K562 (cell line): ENCODE measurements around the gene TNFSF11. TPM values are rescaled to one million over a fixed set of nuclear protein-coding genes. Genes with fewer than 3 reads are reported as not detected.
"Not testable (repeated sequence)": the region's sequence is repeated elsewhere in the genome, so short reads cannot be mapped to it uniquely, and the experiment has no call there.

Source experiments
- ATAC-seq: fragments of 200-7000 bp; cut with Tn5 transposase; 3 replicates; pipeline ENCODE4 v1.9.1; 2020; ENCODE audit warnings: moderate library complexity
- BruUV-seq: library from RNA; stranded (reverse); fragments of 400-500 nt; replicated peaks from 2 replicates; lab custom pipeline; 2021; lab: Mats Ljungman, UMichigan
- CTCF ChIA-PET: fragments of 300-600 bp; formaldehyde crosslinking; extraction: SDS; loops from one replicate; lab custom pipeline; 2021; ENCODE audit warnings: low intra/inter-chr PET ratio; lab: Yijun Ruan, JAX
- POLR2A ChIA-PET: fragments of 300-600, 350-650 bp; sonication (Branson Sonifier 250); formaldehyde crosslinking; extraction: SDS; loops from one replicate; lab custom pipeline; 2021; ENCODE audit warnings: antibody characterized with exemption, inconsistent platforms; lab: Yijun Ruan, JAX
- DNase-seq, 4 experiments: peaks; one replicate each; pipeline versions ENCODE4 v3.0.0 to v3.0.0-alpha.2; 2011 to 2018; ENCODE audit warnings: low spot score in 3 of 4, mixed read lengths in 3 of 4; ENCODE audit errors: extremely low read depth in 1 of 4
- FAIRE-seq: peaks from 2 replicates; lab custom pipeline; 2011; peaks lifted over from hg19 to GRCh38; lab: Jason Lieb, UNC
- H2AFZ ChIP-seq: 2 replicates; pipeline ENCODE4 v1.6.0; 2011; ENCODE audit warnings: low read depth, low read length, control low read depth, inconsistent platforms
- H3K27ac ChIP-seq: fragments of 200-600 bp; 3 replicates; pipeline ENCODE4 v1.8.0; 2011; ENCODE audit warnings: low read depth, mild to moderate bottlenecking, control low read depth, inconsistent platforms, low read length, moderate library complexity, mixed read lengths; ENCODE audit errors: extremely low read depth
- H3K27me3 ChIP-seq, 2 experiments: fragments of 300-600 bp in 1 of 2; 2 replicates in 1 of 2; 3 replicates in 1 of 2; pipeline versions ENCODE4 v1.6.0 to v1.8.0; 2011; ENCODE audit warnings: inconsistent platforms in 2 of 2, low read length in 2 of 2, mild to moderate bottlenecking in 1 of 2, mixed read lengths in 1 of 2, moderate library complexity in 1 of 2; ENCODE audit not compliant: control insufficient read depth in 2 of 2, insufficient read depth in 2 of 2
- H3K36me3 ChIP-seq: fragments of 300-600 bp; 3 replicates; pipeline ENCODE4 v1.8.0; 2011; ENCODE audit warnings: mild to moderate bottlenecking, low read length, inconsistent platforms; ENCODE audit not compliant: control insufficient read depth, insufficient read depth
- H3K4me1 ChIP-seq, 2 experiments: fragments of 200-600 bp in 1 of 2; replicated peaks in 1 of 2; 2 replicates in 1 of 2; 3 replicates in 1 of 2; pipeline versions ENCODE4 v1.5.1 to v1.8.0; 2011; ENCODE audit warnings: inconsistent platforms in 2 of 2, low read length in 2 of 2, mild to moderate bottlenecking in 1 of 2, mixed read lengths in 1 of 2, moderate library complexity in 1 of 2; ENCODE audit not compliant: control insufficient read depth in 2 of 2, insufficient read depth in 2 of 2
- H3K4me2 ChIP-seq: 2 replicates; pipeline ENCODE4 v1.6.1; 2011; ENCODE audit warnings: low read length, control low read depth, inconsistent platforms, mixed read lengths; ENCODE audit not compliant: insufficient read depth
- H3K4me3 ChIP-seq: fragments of 200-600 bp; sonication (generic), shearing (Covaris generic); 2 replicates; pipeline ENCODE4 v1.5.1; 2016; ENCODE audit warnings: control low read depth, inconsistent platforms
- H3K79me2 ChIP-seq: fragments of 200-600 bp; 3 replicates; pipeline ENCODE4 v1.8.0; 2011; ENCODE audit warnings: low read length, inconsistent platforms; ENCODE audit not compliant: control insufficient read depth, insufficient read depth
- H3K9ac ChIP-seq, 2 experiments: 2 replicates each; pipeline versions ENCODE4 v1.6.0 to v1.6.1; 2011; ENCODE audit warnings: low read depth in 2 of 2, low read length in 2 of 2, control low read depth in 1 of 2, inconsistent platforms in 1 of 2, mild to moderate bottlenecking in 1 of 2, mixed read lengths in 1 of 2; ENCODE audit not compliant: insufficient read depth in 1 of 2
- H3K9me1 ChIP-seq: one replicate; pipeline ENCODE4 v1.6.0; 2011; ENCODE audit warnings: inconsistent platforms, mild to moderate bottlenecking, low read length, moderate library complexity; ENCODE audit not compliant: control insufficient read depth, insufficient read depth
- H3K9me3 ChIP-seq: replicated peaks from 2 replicates; pipeline ENCODE4 v1.5.1; 2011; ENCODE audit warnings: low read depth, low read length, inconsistent platforms; ENCODE audit not compliant: control insufficient read depth, insufficient read depth
- H4K20me1 ChIP-seq: replicated peaks from 2 replicates; pipeline ENCODE4 v1.6.1; 2011; ENCODE audit warnings: low read length, inconsistent platforms, mixed read lengths; ENCODE audit not compliant: control insufficient read depth, insufficient read depth
- BRCA1 ChIP-seq, 2 experiments: fragments of 450-650 bp in 1 of 2; sonication (generic) in 1 of 2; formaldehyde crosslinking in 1 of 2; IDR thresholded peaks; 2 replicates each; pipeline versions ENCODE4 v1.5.0 to v1.6.1; 2017 to 2020; ENCODE audit warnings: mild to moderate bottlenecking in 1 of 2, missing genetic modification reagents in 1 of 2
- ETS2 ChIP-seq: IDR thresholded peaks from 2 replicates; pipeline ENCODE4 v1.6.1; 2016; ENCODE audit warnings: borderline replicate concordance, missing genetic modification characterization, mild to moderate bottlenecking, moderate library complexity, missing compliant biosample characterization; ENCODE audit not compliant: poor library complexity, severe bottlenecking
- KLF13 ChIP-seq: fragments of 450-650 bp; IDR thresholded peaks from 2 replicates; pipeline ENCODE4 v1.6.1; 2016; ENCODE audit warnings: missing genetic modification characterization, low read depth, mild to moderate bottlenecking, missing compliant biosample characterization, moderate library complexity, borderline replicate concordance
- NFXL1 ChIP-seq: fragments of 450-650 bp; formaldehyde crosslinking; IDR thresholded peaks from 2 replicates; pipeline ENCODE4 v1.4.0; 2021; ENCODE audit warnings: mild to moderate bottlenecking
- NFYB ChIP-seq: IDR thresholded peaks from 2 replicates; pipeline ENCODE4 v1.6.1; 2011; ENCODE audit warnings: mild to moderate bottlenecking, moderate library complexity; ENCODE audit not compliant: insufficient read length; ENCODE audit errors: extremely low read depth
- RBM17 ChIP-seq: fragments of 200-400 bp; formaldehyde crosslinking; IDR thresholded peaks from 2 replicates; pipeline ENCODE4 v1.6.1; 2017; ENCODE audit warnings: low read depth, mild to moderate bottlenecking, low read length, borderline replicate concordance
- TCF7 ChIP-seq: sonication (generic); IDR thresholded peaks from 2 replicates; pipeline ENCODE4 v1.6.1; 2016; ENCODE audit warnings: antibody characterized with exemption, borderline replicate concordance
- WGBS: fragments of 100-300 bp; shearing (Covaris generic); methylation state at CpG from one replicate; pipeline ENCODE4 v1.1.6; 2016; ENCODE audit warnings: low coverage, mixed read lengths; ENCODE audit not compliant: insufficient coverage; ENCODE audit errors: missing lambda C conversion rate; 5-methylcytosine and 5-hydroxymethylcytosine counted together
- in situ Hi-C: fragments of 300-500 bp; cut with MboI; formaldehyde crosslinking; loops from 4 replicates; pipeline ENCODE4 v1.15.0; 2018; ENCODE audit warnings: inconsistent platforms, mixed read lengths
- intact Hi-C: fragments of 100-400 bp; cut with micrococcal nuclease; formaldehyde crosslinking; loops from 2 replicates; pipeline ENCODE4 v1.14.2; 2022
- polyA plus RNA-seq, 8 experiments: library from polyadenylated mRNA; depleted of rRNA in 4 of 8; stranded (reverse) in 5 of 8; unstranded in 3 of 8; fragments of >200 nt; fragmentation: Nextera tagmentation in 2 of 8; fragmentation: Illumina TruSeq in 1 of 8; extraction: Ambion mirVana in 2 of 8; extraction: Trizol in 1 of 8; gene quantifications; 2 replicates each; pipeline versions ENCODE4 v1.2.1 to v1.2.3, GENCODE V29; 2011 to 2014; ENCODE audit warnings: inconsistent platforms in 1 of 8, missing spikeins in 1 of 8
- total RNA-seq, 7 experiments: library from RNA; depleted of rRNA in 6 of 7; stranded (reverse); fragments of >200 nt in 6 of 7; fragmentation: Illumina TruSeq in 2 of 7; extraction: Trizol in 2 of 7; gene quantifications; 2 replicates each; pipeline versions ENCODE4 v1.2.1 to v1.2.3, GENCODE V29; 2011 to 2021; ENCODE audit warnings: low replicate concordance in 1 of 7
- TF ChIP-seq, protein P1 (sequence below): fragments of 200-800 bp; sonication (Bioruptor generic); IDR thresholded peaks from 2 replicates; pipeline ENCODE4 v1.6.1; 2017; ENCODE audit warnings: missing genetic modification characterization, missing compliant biosample characterization
- TF ChIP-seq, protein P2 (sequence below), 2 experiments: fragments of 450-650 bp in 1 of 2; IDR thresholded peaks; 2 replicates each; pipeline ENCODE4 v1.6.1; 2011 to 2017; ENCODE audit warnings: low read depth in 2 of 2, antibody characterized with exemption in 1 of 2, borderline replicate concordance in 1 of 2, low read length in 1 of 2, mild to moderate bottlenecking in 1 of 2, mixed read lengths in 1 of 2; ENCODE audit not compliant: control insufficient read depth in 1 of 2

The TNFSF11 gene
- total and polyA plus RNA-seq, 9 of the 15 experiments (the other 6 are each of a cell fraction or from before 2014, with no cell fraction given) = not detected

DNA sequence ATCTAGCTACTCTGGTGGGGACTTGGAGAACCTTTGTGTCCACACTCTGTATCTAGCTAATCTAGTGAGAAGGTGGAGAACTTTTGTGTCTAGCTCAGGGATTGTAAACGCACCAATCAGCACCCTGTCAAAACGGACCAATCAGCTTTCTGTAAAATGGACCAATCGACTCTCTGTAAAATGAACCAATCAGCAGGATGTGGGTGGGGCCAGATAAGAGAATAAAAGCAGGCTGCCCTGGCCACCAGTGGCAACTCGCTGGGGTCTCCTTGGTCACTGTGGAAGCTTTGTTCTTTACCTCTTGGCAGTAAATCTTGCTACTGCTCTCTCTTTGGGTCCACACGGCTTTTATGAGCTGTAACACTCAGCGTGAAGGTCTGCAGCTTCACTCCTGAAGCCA lies 13.6 kb upstream of the TNFSF11 start:
- BruUV-seq, H3K9ac ChIP-seq, H4K20me1 ChIP-seq, H3K27ac ChIP-seq, H3K4me1 ChIP-seq, H3K79me2 ChIP-seq, H3K9me1 ChIP-seq, FAIRE-seq, H3K9me3 ChIP-seq, intact Hi-C loops, H3K4me3 ChIP-seq, CTCF ChIA-PET, in situ Hi-C loops, H3K36me3 ChIP-seq, H3K4me2 ChIP-seq, ATAC-seq, H2AFZ ChIP-seq, H3K27me3 ChIP-seq, DNase-seq: not testable (repeated sequence)
- 0% methylated on average over 4 of the region's 6 CpGs for WGBS
- peak; percentile 54 for TF ChIP-seq NFYB
- POLR2A ChIA-PET = interaction anchor here (0.6 kb wide), 1 partner anchor 572 kb away, joined by 4 read pairs; no protein-coding TSS in a partner anchor

DNA sequence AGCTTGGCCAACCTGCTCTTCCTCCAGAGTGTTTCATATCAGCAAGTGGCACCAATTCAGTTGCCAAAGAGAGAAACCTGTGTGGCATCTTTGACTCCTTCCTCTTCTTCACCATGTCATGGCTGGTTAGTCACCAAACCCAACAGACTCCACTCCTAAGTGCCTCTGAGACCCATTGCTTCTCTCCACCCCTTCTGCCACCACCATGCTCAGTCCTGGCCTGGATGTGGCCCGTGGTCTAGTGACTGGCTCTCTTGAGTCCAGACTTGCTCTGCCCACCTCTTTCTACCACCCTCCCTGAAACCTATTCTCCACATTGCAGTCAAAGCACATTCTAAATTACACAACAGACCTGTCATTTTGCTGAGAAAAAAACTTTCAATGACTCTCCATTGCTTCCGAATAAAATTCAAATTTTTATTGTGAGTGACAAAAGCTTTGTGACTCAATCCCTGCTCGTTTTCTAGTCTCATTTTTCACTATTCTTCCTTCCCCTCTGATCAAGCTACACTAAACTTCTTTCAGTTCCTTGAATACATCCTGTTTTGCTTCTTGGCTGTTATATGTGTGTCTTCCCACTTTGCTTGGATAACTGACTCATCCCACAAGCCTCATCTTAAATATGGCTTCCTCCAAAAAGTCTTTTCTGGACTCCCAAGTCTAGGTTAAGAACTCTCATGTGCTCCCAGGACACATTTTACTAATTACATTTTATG lies 12.0 kb upstream of the TNFSF11 start:
- in situ Hi-C loops = no loop called here
- no peaks in the 10 kb centered on the region for H3K36me3 ChIP-seq
- DNase-seq (no peak), ATAC-seq (no peak), FAIRE-seq (no peak)
- CTCF ChIA-PET = no interaction called here
- no peak overlapping the region for H3K27ac ChIP-seq
- H3K4me2 ChIP-seq = no peak overlapping the region
- H3K27me3 ChIP-seq = no peaks in the 10 kb centered on the region
- no peaks in the 10 kb centered on the region for H3K9me3 ChIP-seq
- H3K4me3 ChIP-seq = no peak overlapping the region
- no peak overlapping the region for H3K9ac ChIP-seq
- intact Hi-C loops = no loop called here
- POLR2A ChIA-PET = no interaction called here
- no peaks in the 10 kb centered on the region for H4K20me1 ChIP-seq
- BruUV-seq = no TSS peak
- no peaks in the 10 kb centered on the region for H3K9me1 ChIP-seq
- no peaks in the 10 kb centered on the region for H3K79me2 ChIP-seq
- no peaks in the 10 kb centered on the region for H3K4me1 ChIP-seq
- H2AFZ ChIP-seq = no peak overlapping the region
- WGBS = 0% methylated on average over 2 of the region's 3 CpGs
- TF ChIP-seq, protein P1, sequence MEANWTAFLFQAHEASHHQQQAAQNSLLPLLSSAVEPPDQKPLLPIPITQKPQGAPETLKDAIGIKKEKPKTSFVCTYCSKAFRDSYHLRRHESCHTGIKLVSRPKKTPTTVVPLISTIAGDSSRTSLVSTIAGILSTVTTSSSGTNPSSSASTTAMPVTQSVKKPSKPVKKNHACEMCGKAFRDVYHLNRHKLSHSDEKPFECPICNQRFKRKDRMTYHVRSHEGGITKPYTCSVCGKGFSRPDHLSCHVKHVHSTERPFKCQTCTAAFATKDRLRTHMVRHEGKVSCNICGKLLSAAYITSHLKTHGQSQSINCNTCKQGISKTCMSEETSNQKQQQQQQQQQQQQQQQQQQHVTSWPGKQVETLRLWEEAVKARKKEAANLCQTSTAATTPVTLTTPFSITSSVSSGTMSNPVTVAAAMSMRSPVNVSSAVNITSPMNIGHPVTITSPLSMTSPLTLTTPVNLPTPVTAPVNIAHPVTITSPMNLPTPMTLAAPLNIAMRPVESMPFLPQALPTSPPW (CRISPR knock-in tag) = no peak
- TF ChIP-seq BRCA1 (IDR thresholded peaks at IDR 0.05) = no peak
- TF ChIP-seq BRCA1 (CRISPR knock-in tag; IDR thresholded peaks at IDR 0.05) = no peak
- TF ChIP-seq NFXL1 = no peak
- no peak for TF ChIP-seq KLF13 (tag)
- TF ChIP-seq, protein P2, sequence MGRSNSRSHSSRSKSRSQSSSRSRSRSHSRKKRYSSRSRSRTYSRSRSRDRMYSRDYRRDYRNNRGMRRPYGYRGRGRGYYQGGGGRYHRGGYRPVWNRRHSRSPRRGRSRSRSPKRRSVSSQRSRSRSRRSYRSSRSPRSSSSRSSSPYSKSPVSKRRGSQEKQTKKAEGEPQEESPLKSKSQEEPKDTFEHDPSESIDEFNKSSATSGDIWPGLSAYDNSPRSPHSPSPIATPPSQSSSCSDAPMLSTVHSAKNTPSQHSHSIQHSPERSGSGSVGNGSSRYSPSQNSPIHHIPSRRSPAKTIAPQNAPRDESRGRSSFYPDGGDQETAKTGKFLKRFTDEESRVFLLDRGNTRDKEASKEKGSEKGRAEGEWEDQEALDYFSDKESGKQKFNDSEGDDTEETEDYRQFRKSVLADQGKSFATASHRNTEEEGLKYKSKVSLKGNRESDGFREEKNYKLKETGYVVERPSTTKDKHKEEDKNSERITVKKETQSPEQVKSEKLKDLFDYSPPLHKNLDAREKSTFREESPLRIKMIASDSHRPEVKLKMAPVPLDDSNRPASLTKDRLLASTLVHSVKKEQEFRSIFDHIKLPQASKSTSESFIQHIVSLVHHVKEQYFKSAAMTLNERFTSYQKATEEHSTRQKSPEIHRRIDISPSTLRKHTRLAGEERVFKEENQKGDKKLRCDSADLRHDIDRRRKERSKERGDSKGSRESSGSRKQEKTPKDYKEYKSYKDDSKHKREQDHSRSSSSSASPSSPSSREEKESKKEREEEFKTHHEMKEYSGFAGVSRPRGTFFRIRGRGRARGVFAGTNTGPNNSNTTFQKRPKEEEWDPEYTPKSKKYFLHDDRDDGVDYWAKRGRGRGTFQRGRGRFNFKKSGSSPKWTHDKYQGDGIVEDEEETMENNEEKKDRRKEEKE (IDR thresholded peaks at IDR 0.05; ENCODE audit: borderline replicate concordance in 1 of 2, control insufficient read depth in 1 of 2, low read depth in 2 of 2, low read length in 1 of 2) = no peak
- TF ChIP-seq ETS2 (tag) = no peak
- no peak for TF ChIP-seq RBM17
- no peak for TF ChIP-seq TCF7
